IPS-11a (cell line): ENCODE data around the gene SCYL1.
A peak's percentile ranks its signal among the peaks of the same experiment; 100 is the strongest.

ENCODE experiments used
- H3K4me3 ChIP-seq: one replicate; pipeline ENCODE4 v1.5.1; 2013; ENCODE audit warnings: low read depth, low read length, control low read depth

SCYL1 gene

DNA sequence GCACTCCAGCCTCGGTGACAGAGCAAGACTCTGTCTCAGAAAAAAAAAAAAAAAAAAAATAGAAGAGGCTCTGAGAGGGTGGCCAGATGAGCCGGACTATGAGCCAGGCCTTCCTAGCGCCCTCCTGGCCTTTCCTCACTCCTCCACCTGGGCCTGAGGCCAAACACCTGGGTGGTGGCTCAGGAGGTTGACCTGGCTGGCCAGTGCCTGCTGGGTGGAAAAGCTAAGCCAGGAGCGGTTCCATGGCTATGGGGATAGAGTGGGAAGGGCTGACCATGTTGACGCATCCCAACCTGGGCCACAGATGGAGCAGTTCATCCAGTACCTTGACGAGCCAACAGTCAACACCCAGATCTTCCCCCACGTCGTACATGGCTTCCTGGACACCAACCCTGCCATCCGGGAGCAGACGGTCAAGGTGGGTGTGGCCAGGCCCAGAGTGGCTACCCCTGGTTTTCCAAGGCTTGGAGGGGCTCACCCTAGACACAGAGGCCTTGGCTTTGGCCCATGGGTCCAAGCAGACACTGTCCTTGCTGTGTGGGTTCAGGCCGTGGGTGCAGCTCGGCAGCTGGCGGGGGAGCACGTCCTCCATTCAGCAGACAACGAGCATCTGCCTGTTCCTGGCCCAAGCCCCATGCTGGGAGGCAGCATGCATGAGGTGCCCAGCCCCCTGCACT lies 7.6 kb downstream of the SCYL1 start:
- H3K4me3 ChIP-seq, result no peak overlapping the region

DNA sequence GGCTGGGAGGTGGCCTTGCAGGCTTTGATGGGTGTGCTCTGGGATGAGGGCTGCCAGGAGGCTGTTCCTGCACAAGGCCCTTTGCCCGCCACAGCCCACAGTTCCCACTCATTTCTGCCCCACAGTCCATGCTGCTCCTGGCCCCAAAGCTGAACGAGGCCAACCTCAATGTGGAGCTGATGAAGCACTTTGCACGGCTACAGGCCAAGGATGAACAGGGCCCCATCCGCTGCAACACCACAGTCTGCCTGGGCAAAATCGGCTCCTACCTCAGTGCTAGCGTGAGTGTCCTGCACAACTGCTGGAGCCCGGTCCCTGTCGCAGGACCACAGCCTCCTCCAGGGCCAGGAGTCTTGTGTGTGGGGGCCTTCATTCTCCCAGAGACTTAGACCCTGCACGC lies 10.2 kb downstream of the SCYL1 start:
- H3K4me3 ChIP-seq, result no peak overlapping the region

DNA sequence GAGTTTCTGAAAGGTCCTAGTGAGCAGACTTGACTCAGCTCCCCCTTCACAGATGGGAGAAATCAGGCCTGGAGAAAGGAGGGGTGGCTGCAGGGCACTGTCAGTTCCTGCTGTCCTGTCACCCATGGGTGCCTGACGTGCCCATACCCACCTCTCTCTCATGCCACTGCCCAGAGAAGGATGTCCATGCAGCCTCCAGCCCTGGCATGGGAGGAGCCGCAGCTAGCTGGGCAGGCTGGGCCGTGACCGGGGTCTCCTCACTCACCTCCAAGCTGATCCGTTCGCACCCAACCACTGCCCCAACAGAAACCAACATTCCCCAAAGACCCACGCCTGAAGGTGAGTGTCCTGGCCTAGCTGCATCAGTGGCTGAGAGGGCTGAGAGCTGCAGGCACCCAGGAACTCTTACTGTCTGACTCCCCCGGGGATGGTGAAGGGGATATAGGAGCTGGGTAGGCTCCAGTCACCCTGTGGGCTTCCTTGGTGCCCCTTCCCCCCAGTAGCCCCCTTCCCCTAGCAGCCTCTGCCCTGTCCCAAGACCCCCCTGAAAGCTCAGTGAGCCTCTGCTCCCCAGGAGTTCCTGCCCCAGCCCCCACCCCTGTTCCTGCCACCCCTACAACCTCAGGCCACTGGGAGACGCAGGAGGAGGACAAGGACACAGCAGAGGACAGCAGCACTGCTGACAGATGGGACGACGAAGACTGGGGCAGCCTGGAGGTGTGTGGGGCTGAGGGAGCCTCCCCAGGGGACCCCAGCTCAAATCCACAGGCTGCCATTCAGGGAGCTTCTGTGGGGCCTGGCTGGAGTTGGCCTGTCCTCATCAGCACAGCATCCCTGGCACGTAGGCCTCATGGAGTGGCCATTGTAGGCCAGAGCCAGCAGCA lies 11.8 kb downstream of the SCYL1 start:
- no peak overlapping the region for H3K4me3 ChIP-seq

DNA sequence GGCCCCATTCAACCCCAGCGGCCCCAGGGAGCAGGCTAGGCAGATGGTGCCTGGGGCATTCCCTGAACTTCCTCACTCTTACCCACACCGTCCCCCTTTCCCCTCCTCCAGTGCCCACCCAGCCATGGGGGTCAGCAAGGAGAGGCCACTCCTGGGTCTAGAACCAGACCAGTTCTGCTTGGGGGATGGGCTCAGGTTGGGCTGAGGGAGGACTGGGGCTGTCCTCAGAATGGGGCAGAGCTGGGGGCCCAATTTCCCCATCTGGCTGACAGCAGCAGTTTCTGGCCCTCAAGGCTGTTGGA lies 12.4 kb downstream of the SCYL1 start:
- H3K4me3 ChIP-seq, result no peak overlapping the region

DNA sequence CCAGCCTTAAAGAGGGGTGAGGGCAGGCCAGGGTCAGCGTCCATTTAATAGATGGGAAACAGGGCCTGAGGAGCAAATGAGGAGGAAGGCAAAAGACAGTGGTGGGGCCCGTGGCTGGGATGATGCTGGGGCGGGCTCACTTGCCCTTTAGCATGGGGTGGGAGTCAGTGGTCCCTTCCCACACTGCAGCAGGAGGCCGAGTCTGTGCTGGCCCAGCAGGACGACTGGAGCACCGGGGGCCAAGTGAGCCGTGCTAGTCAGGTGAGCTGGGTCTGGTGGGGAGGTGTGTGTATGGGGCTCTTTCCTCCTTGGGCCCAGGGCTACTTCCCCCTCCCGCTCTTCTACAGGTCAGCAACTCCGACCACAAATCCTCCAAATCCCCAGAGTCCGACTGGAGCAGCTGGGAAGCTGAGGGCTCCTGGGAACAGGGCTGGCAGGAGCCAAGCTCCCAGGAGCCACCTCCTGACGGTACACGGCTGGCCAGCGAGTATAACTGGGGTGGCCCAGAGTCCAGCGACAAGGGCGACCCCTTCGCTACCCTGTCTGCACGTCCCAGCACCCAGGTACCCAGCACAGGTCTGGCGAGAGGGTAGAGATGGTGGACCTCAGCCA lies 12.8 kb downstream of the SCYL1 start:
- no peak overlapping the region for H3K4me3 ChIP-seq

DNA sequence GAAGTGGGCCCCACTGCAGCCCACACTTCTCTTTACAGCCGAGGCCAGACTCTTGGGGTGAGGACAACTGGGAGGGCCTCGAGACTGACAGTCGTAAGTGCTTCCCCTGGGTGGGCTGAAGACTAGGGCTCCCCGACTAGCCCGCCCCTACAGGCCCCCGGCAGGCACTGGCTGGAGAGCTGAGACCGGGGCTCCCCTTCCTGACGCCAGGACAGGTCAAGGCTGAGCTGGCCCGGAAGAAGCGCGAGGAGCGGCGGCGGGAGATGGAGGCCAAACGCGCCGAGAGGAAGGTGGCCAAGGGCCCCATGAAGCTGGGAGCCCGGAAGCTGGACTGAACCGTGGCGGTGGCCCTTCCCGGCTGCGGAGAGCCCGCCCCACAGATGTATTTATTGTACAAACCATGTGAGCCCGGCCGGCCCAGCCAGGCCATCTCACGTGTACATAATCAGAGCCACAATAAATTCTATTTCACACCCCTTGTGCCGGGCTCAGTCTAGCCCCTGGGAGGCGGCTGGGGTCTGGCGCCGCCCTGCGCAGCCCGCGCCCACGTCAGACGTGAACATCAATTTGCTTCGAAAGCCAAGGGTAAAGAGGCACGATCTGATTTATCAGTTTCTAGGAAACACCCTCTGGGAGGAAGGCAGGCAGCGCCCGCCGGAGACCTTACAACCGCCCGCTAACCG lies 13.5 kb downstream of the SCYL1 start:
- H3K4me3 ChIP-seq, result no peak overlapping the region

DNA sequence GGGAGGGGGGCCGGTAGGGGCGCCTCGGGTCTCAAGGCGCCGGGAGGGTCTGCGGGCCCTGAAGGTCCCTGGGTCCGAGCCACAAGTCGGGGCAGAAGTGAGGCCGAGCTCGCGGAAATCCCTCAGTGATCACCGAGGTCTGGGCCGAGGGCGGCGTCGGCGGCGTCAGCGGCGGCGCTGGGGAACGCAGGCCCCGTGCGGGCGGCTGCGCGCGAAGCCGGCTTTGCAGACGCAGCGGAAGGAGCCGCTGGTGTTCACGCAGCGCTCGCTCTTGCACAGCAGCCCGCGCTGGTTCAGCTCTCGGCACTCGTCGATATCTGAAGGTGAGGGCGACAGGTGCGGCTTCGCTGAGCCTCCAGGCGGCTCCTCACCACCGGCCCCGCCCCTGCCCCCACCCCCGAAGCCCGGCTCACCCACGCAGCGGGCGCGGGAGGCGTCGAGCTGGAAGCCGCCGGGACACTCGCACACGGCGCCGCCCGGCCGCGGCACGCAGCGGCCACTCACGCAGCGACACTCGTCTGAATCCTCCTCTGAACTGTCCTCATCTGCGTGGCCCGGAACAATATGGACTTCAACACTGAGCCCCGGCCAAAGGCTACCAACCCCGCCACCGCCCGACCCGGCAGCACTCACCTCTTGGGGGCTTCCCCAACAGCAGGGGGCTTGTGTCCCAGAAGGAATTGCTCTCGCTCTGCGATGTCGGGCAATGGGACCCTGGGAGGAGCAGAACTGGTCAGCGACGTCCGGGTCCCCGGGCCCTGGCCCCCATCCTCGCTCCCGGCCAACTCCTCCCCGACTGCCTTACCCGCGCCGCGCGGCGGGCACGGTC lies 14.2 kb downstream of the SCYL1 start:
- H3K4me3 ChIP-seq, result peak overlapping the region; percentile 43

DNA sequence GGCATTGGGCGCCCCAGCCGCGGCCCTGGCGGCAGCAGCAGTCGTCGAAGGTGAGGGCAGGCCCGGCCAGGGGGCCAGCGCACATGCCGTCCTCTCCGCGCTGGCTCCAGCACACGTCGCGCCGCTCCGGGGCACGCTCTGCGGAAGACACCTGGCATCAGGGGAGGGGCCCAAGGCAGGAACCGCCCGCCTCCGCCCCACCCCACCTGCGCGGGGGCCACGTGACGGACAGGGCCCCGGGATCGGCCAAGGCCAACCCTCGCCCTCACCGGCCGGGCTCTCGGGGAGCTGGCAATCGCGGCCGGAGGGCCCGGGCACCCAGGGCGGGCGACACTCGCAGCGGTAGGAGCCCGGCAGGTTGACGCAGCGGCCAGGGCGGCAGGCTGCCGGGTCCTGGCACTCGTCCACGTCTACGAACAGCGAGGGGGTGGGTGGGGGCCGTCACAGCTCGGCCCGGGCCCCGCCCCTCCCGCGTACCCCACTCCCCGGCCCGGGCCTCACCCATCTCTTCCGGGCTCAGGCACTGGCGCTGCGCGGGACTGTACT lies 14.9 kb downstream of the SCYL1 start:
- H3K4me3 ChIP-seq, result peak overlapping the region; percentile 43

DNA sequence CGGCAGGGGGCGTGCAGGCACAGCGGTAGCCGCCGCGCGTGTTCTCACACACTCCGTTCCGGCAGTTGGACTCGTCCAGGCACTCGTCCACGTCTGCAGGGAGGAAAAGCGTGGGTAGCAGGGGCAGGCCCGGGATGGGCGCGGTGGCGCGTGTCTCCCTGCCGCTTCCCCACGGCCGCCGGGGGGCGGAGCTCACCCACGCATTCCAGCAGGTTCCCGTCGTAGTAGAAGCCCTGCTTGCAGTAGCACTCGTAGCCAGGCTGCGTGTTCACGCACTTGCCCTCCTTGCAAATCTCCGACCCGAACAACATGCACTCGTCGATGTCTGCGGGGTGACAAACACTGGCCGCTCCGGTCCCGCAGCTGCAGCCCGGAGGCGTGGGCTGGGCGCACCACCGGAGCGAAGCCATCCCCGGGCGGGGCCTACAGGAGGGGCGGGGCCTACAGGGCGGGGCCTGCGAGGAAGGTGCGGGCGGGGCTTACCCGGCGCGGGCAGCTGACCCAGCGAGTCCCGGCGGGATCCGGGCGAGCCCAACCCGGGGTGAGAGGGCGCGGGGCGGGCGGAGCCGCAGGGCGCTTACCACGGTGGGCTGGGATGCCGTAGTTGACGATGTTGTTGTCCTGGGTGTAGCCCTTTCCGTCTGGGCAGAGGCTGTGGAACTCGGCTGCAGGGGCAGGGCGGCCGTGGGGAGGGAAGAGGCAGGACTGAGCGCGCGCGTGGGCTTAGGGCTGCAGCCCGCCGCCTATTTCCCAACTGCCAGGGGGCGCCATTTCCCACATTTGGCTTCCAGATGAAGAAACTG lies 15.6 kb downstream of the SCYL1 start:
- H3K4me3 ChIP-seq, result peak overlapping the region; percentile 60

DNA sequence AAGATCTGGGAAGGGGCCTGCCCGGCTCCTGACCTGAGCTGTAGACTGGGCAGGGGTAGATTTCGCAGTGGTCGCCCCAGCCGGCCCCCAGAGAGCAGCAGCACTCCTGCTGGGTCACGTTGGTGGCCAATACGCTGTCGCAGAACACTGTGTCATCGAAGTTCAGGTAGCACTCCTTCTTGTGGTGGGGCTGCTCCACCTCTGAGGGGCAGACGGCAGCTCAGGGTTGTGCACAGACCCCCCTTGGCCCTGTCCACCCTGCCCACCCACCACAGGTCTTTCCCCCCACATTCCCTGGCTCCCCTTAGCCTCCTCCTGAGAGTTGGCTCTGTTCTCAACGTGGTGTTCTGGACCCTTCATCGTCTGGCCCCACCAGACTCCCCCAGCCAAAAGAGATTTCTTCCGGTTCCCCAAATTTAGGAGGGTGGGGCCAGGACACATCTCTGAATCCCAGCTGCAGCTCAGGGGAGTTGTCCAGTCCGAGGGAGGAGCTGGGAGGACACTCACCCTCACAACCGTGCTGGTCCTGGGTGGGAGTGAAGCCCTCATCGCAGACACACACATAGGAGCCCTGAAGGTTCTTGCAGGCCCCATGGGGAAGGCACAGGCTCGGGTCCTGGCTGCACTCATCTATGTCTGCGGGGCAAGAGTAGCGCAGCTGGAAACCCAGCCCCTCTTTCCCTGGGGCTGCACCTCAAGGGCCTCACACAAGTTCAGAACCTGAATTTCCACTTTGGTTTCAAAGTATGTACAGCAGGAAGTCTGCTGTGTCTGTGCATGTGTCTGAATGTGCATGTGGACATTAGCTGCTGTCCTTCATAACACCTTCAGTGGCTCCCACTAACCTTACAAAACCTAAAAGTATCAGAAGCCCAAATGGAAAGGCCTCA lies 16.5 kb downstream of the SCYL1 start:
- H3K4me3 ChIP-seq, result peak overlapping the region; percentile 60

DNA sequence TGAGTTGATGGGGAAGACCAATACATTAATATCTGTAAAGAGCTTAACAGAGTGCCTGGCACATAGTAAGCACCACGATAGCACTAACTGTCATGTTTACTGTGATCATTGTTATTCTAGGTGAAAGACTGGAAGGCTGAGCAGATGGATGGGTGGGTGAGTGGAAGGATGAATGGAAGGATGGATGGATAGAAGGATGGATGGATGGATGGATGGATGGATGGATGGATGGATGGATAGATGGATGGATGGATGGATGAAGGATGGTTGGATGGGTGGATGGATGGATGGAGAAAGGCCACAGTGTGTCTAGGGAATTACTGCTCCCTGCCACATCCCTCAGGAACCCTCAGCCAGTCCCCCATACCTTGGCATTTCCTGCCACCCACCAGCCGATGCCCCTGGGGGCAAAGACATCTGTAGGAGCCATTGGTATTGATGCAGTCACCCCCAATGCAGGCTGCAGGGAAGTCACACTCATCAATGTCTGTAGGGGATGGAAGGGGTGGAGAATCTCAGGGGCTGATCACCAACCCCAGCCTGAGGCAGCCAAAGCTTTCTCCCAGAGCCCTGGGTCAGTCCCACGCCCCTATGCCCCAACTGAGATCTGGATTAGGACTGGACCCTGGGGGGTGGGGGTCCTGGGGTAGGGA lies 18.0 kb downstream of the SCYL1 start:
- no peak overlapping the region for H3K4me3 ChIP-seq

DNA sequence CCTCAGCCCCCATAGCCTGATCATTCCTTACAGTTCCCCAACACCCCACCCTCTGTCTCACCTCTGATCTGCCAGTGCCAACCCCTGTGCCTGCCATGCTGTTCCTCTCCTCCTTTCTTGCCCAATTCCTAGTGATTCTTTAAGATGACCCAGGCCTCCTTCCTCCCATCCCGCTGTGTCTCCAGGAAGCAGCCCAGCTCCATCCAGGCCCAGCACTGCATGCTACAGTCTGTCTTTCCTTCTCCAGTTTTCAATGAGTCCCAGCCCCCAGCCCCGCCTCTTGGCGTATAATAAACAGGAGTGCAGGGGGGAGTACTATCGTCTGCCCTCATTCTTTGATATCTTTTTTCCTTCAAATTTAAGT lies 21.0 kb downstream of the SCYL1 start:
- peak overlapping the region; percentile 50 for H3K4me3 ChIP-seq

DNA sequence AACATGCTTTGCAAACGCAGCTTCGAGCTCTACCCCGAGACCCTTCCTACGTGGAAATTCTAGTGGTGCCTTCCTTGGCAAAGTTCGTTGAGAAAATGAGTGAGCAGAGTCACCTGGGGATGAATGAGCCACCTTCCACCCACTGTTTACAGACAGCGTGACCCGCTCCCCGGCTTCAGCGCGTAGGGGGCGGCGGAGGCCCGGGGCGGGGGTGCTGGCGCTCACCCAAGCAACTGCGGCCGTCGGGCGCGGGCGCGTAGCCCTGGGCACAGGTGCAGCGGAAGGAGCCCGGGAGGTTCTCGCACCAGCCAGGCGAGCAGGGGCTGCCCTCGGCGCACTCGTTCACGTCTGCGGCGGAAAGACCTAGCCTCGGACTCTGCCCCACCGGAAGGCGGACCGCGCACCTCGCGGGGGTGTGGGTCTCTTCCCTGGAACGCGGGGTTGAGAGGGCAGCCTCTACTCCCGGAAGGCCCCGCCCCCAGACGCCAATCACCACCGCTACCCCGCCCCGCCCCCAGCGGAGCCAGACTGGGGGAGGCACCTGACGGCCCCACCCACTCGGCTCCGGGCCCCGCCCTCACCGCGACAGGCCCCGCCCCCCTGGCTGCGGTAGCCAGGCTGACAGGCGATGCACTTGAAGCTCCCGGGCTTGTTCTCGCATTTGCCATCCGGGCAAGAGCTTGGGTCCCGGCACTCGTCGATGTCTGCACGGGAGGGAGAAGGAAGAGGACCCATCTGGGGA lies 21.5 kb downstream of the SCYL1 start:
- H3K4me3 ChIP-seq, result peak overlapping the region; percentile 50

DNA sequence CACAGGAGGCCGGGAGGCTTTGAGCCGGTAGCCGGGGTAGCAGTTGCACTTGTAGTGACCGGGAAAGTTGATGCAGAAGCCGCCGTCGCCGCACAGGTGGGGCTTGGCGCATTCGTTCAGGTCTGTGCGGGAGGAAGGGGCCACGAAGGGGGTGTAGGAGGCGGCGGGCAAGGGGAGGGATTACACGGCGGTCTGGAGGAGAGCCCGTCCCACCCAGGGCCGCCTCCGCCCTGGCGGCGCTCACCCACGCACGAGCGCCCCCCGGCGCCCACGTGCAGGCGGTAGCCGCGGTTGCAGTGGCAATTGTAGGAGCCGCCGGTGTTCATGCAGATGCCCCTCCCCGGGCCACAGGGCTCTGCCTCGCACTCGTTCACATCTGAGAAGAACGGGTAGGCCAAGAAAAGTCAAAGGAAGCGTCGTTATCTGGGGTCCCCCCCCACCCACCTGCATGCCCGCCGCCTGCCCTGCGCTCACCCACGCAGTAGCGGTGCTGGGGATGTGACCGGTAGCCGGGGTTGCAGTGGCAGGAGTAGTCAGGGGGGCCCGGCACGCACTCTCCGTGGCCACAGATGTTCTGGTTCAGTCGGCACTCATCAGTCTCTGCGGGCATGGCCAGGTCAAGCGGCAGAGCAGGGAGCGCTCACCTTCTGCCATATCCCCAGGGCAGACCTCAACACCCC lies 22.7 kb downstream of the SCYL1 start:
- H3K4me3 ChIP-seq, result no peak overlapping the region

DNA sequence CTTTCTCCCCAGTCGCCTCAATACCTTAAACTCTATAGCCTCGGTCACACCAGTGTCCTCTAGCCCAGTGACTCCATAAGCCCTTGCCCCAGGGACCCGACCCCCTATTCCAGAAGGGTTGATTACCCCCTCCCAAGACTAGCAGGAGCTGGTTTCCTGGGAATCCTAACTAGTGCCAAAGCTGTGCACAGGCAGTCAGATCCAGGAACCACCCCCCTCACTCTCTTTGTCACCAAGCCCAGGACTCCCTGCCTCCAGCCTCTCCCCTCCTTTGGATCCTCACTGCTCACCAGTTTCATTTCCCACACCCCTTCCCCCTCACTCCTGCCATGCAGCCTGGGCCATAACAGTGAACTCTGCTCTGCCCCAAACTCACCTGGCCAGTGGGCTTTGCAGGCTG lies 23.5 kb downstream of the SCYL1 start:
- no peak overlapping the region for H3K4me3 ChIP-seq

DNA sequence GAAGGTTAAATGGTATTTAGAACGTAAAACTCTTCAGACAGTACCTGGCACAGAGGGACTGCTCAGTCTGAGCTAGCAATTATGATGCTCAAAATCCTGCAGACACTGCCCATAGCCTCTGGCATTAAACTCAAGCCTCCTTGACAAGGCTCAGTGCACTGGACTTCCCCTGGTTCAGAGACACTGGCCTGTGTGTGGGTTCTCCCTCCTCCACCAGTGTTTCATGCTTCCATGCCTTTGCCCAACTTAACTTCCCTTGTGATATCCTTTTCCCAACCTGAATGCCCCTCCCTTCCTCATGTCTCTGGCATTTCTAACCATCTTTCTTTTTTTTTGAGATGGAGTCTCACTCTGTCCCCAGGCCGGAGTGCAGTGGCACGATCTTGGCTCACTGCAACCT lies 24.2 kb downstream of the SCYL1 start:
- no peak overlapping the region for H3K4me3 ChIP-seq
